ENCODE results near the gene TRIM39.

Gene TRIM39

DNA sequence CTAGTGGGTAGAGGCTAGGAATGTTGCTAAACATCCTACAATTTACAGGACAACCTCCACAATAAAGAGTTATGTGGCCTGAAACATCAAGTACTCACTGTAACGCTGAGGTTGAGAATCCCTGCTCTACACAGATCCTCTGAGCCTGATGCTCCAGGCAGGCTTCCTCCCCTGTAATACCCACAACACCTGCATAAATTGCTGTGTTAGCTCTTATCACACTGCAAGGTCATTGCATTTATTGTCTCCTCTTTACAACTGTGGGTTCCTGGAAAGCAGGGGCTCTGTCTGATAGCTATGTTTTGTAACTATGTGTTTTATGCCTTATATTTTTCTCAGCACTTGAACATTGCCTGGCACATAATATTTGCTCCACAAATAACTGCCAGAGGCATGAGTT lies 29.8 kb downstream of the TRIM39 start:
- TF ChIP-seq, protein P1, sequence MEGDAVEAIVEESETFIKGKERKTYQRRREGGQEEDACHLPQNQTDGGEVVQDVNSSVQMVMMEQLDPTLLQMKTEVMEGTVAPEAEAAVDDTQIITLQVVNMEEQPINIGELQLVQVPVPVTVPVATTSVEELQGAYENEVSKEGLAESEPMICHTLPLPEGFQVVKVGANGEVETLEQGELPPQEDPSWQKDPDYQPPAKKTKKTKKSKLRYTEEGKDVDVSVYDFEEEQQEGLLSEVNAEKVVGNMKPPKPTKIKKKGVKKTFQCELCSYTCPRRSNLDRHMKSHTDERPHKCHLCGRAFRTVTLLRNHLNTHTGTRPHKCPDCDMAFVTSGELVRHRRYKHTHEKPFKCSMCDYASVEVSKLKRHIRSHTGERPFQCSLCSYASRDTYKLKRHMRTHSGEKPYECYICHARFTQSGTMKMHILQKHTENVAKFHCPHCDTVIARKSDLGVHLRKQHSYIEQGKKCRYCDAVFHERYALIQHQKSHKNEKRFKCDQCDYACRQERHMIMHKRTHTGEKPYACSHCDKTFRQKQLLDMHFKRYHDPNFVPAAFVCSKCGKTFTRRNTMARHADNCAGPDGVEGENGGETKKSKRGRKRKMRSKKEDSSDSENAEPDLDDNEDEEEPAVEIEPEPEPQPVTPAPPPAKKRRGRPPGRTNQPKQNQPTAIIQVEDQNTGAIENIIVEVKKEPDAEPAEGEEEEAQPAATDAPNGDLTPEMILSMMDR (IDR thresholded peaks at IDR 0.05; ENCODE audit: control extremely low read depth, extremely low read depth, low read depth, missing control alignments): no peak
- ChIA-PET CTCF (interaction anchor here (1.0 to 2.0 kb wide), 4 partner anchors 11 to 41 kb away, joined by 3 to 13 read pairs (median 4); no protein-coding TSS in a partner anchor), POLR2A (no interaction called here)
- no peak for DNase-seq (ENCODE audit: extremely low spot score)

DNA sequence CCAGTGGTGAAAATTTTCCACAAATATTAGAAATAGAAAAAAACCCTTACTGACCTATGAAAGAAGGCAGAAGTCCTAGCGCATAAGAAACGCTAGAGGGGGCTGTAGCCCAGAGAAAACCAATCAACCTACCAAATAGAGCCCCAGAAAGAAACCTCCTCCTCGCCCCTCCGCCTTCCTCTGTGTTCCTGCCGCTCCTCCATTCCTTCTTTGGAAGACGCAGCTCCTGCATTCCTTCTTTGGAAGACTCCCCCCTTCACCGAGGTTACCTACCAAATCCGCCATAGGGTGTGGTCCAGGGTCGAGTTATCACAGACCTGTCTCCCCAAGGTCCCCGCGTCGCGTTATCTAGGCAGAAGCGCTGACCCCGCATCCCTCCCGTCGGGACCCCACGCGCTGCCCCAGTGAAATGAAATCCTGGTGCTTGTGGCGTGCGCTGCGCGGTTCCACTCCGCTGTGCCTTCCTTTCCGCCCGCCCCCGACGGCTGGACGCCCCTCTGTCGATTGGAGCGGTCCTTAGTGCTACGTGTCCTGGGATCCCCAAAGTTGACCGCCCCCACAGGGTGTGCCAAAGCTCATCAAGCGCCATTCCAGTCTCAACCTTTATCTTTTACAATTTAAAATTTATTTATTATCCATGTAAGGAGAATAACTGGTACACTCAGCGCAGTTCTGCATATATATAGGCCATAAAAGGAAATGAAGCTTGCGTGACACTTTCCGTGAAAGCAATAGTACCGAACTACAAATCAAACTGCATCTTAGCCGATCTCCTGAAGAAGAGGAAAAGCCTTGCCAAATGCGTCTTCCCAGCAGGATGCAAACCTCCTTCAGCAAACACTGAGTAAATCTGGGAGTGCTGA lies 31.2 kb downstream of the TRIM39 start:
- peak; percentile 73 for DNase-seq (ENCODE audit: extremely low spot score)
- TF ChIP-seq, protein P1 (IDR thresholded peaks at IDR 0.05; ENCODE audit: control extremely low read depth, extremely low read depth, low read depth, missing control alignments): peak; percentile 64
- ChIA-PET CTCF (interaction anchor here (0.8 to 3.5 kb wide), 9 partner anchors 9 to 215 kb away, joined by 3 to 29 read pairs (median 5); no protein-coding TSS in a partner anchor), POLR2A (no interaction called here)

DNA sequence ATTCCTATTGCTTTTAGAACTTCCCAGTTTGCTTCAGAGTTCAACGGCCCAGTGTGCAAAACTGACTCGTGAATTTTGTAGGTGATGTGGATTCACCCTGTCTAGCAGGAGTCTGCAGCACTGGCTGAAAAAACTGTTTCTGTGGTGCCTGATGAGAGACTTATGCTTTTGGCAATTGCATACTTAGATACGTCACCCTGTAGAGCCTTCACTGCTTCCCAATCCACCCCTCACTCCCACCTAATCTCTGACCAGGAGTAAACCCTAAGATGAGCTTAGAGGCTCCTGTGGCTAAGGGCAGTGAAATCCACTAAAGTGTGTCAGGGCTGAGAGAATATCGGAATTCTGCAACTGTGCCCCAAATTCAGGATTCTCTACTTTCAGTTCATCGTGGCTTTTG lies 32.5 kb downstream of the TRIM39 start:
- TF ChIP-seq, protein P1 (IDR thresholded peaks at IDR 0.05; ENCODE audit: control extremely low read depth, extremely low read depth, low read depth, missing control alignments): no peak
- no peak for DNase-seq (ENCODE audit: extremely low spot score)
- CTCF ChIA-PET: interaction anchor here (1.2 to 3.5 kb wide), 8 partner anchors 8 to 216 kb away, joined by 3 to 29 read pairs (median 6); no protein-coding TSS in a partner anchor
- POLR2A ChIA-PET: no interaction called here

DNA sequence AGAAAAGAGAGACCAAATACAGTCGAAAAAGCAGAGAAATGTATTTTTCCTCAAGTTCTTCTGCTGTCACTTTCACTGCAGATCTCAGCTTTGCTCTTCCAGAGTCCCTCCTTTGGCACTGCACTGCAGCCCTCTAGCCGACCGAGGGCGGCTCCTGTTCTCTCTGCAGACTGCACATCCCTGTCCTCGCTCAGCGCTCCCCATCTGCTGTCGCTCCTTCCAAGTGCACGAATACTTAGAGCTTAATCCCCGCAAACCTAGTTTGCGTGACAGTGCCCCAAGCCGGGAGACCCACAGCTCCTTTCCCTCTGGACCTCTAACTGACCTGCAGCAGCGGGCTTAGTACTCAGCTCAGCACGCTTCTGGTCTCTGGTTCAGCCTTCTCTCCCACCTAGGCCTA lies 33.4 kb downstream of the TRIM39 start:
- POLR2A ChIA-PET: no interaction called here
- DNase-seq (ENCODE audit: extremely low spot score): no peak
- CTCF ChIA-PET: interaction anchor here (1.4 to 3.5 kb wide), 3 partner anchors 37 to 143 kb away, joined by 3 to 29 read pairs (median 7); no protein-coding TSS in a partner anchor
- TF ChIP-seq, protein P1 (IDR thresholded peaks at IDR 0.05; ENCODE audit: control extremely low read depth, extremely low read depth, low read depth, missing control alignments): no peak

DNA sequence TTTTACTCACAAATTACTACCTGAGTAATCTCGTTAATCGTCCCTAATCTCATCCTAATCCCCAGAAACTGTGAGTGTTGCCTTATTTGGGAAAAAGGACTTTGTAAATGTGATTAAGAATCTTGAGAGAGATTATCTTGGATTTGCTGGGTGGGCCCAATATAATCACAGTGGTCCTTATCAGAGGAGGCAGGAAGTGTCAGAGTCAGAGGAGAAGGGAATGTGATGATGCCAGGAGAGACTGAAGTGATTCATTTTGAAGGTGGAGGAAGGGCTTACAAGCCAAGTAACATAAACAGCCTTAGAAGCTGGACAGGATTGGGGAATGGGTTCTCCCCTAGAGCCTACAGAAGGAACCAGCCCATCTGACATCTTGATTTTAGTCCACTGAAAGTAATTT lies 34.9 kb downstream of the TRIM39 start:
- DNase-seq (ENCODE audit: extremely low spot score): no peak
- TF ChIP-seq, protein P1 (IDR thresholded peaks at IDR 0.05; ENCODE audit: control extremely low read depth, extremely low read depth, low read depth, missing control alignments): no peak
- ChIA-PET POLR2A (no interaction called here), CTCF (no interaction called here)

DNA sequence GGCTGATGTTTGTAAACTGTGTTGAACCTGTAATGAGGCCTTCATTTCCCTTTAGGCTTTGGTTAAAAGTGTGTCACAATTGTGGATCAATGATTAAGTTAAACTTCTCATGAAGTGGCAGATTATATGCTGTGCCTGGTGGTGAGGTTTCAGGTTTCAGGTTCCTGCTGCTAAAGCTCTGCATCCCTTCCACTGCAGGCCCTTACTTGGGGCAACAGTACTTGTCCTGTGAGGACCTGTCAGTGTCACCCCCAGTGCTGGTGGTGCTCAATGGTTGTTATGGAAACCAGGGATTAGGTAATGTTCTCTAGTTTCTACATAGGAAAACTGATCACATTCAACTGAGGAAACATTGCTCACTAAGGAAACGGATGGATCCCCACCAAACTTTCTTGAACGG lies 36.7 kb downstream of the TRIM39 start:
- CTCF ChIA-PET: interaction anchor here (2.0 kb wide), 1 partner anchor 16 kb away, joined by 5 read pairs; no protein-coding TSS in a partner anchor
- TF ChIP-seq, protein P1 (IDR thresholded peaks at IDR 0.05; ENCODE audit: control extremely low read depth, extremely low read depth, low read depth, missing control alignments): no peak
- DNase-seq (ENCODE audit: extremely low spot score): no peak
- POLR2A ChIA-PET: no interaction called here
